K562 (cell line): Measurements from ENCODE around the gene EXOC4. TPM values are rescaled to one million over a fixed set of nuclear protein-coding genes. Genes with fewer than 3 reads are reported as not detected.

ENCODE experiments used
- GABPB2 ChIP-seq: fragments of 250-450 bp; sonication (Bioruptor Pico); conservative IDR thresholded peaks from 2 replicates; pipeline ENCODE4 v1.5.1; 2021; ENCODE audit warnings: mild to moderate bottlenecking
- KDM1A ChIP-seq, 2 experiments: fragments of 450-650 bp; IDR thresholded peaks; 2 replicates each; pipeline ENCODE4 v1.6.1; 2016; ENCODE audit warnings: mild to moderate bottlenecking in 2 of 2
- MEIS2 ChIP-seq: fragments of 450-650 bp; IDR thresholded peaks from 2 replicates; pipeline ENCODE4 v1.6.1; 2014; ENCODE audit warnings: mild to moderate bottlenecking; ENCODE audit not compliant: partially characterized antibody
- NEUROD1 ChIP-seq: fragments of 150-350 bp; IDR thresholded peaks from 2 replicates; pipeline ENCODE4 v1.6.1; 2014; ENCODE audit warnings: borderline replicate concordance, low read length, low read depth; ENCODE audit not compliant: partially characterized antibody
- NRF1 ChIP-seq, 2 experiments: fragments of 450-650 bp; IDR thresholded peaks in 1 of 2; conservative IDR thresholded peaks in 1 of 2; 2 replicates each; pipeline ENCODE4 v1.6.1; 2014; ENCODE audit warnings: mild to moderate bottlenecking in 2 of 2
- SIN3A ChIP-seq, 2 experiments: fragments of 150-350 bp in 1 of 2; IDR thresholded peaks; 2 replicates each; pipeline ENCODE4 v1.6.1; 2011 to 2016; ENCODE audit warnings: borderline replicate concordance in 2 of 2, low read depth in 2 of 2, low read length in 2 of 2, mild to moderate bottlenecking in 2 of 2, moderate library complexity in 2 of 2; ENCODE audit not compliant: control insufficient read depth in 1 of 2
- SRSF1 ChIP-seq: fragments of 200-400 bp; formaldehyde crosslinking; IDR thresholded peaks from 2 replicates; pipeline ENCODE4 v1.6.1; 2017; ENCODE audit warnings: mild to moderate bottlenecking, low read depth, low read length, moderate library complexity
- TOE1 ChIP-seq, 2 experiments: fragments of 450-650 bp in 1 of 2; sonication (generic) in 1 of 2; formaldehyde crosslinking in 1 of 2; IDR thresholded peaks; 2 replicates each; pipeline versions ENCODE4 v1.7.1 to v1.8.0; 2016 to 2022; ENCODE audit warnings: borderline replicate concordance in 2 of 2, mild to moderate bottlenecking in 2 of 2, antibody characterized with exemption in 1 of 2, inconsistent platforms in 1 of 2, low read depth in 1 of 2, missing genetic modification reagents in 1 of 2, moderate library complexity in 1 of 2
- ZNF384 ChIP-seq: IDR thresholded peaks from 2 replicates; pipeline ENCODE4 v1.6.1; 2012; ENCODE audit warnings: low read depth, low read length, improper control_type of control experiment
- polyA plus RNA-seq, 8 experiments: library from polyadenylated mRNA; depleted of rRNA in 4 of 8; stranded (reverse) in 5 of 8; unstranded in 3 of 8; fragments of >200 nt; fragmentation: Nextera tagmentation in 2 of 8; fragmentation: Illumina TruSeq in 1 of 8; extraction: Ambion mirVana in 2 of 8; extraction: Trizol in 1 of 8; gene quantifications; 2 replicates each; pipeline versions ENCODE4 v1.2.1 to v1.2.3, GENCODE V29; 2011 to 2014; ENCODE audit warnings: inconsistent platforms in 1 of 8, missing spikeins in 1 of 8
- total RNA-seq, 7 experiments: library from RNA; depleted of rRNA in 6 of 7; stranded (reverse); fragments of >200 nt in 6 of 7; fragmentation: Illumina TruSeq in 2 of 7; extraction: Trizol in 2 of 7; gene quantifications; 2 replicates each; pipeline versions ENCODE4 v1.2.1 to v1.2.3, GENCODE V29; 2011 to 2021; ENCODE audit warnings: low replicate concordance in 1 of 7
- TF ChIP-seq, protein P1 (sequence below): fragments of 250-450 bp; sonication (Bioruptor Pico); IDR thresholded peaks from 2 replicates; pipeline ENCODE4 v1.4.0; 2020; ENCODE audit warnings: mild to moderate bottlenecking, moderate library complexity, borderline replicate concordance
- TF ChIP-seq, protein P2 (sequence below): IDR thresholded peaks from 2 replicates; pipeline ENCODE4 v1.6.1; 2012; ENCODE audit warnings: low read depth, low read length, improper control_type of control experiment, borderline replicate concordance
- TF ChIP-seq, protein P3 (sequence below): fragments of 250-450 bp; sonication (Bioruptor Pico); IDR thresholded peaks from 2 replicates; pipeline ENCODE4 v1.4.0; 2020; ENCODE audit warnings: mild to moderate bottlenecking
- TF ChIP-seq, protein P4 (sequence below): fragments of 450-650 bp; IDR thresholded peaks from 2 replicates; pipeline ENCODE4 v1.6.1; 2016; ENCODE audit warnings: borderline replicate concordance
- TF ChIP-seq, protein P5 (sequence below): fragments of 250-450 bp; sonication (Bioruptor Pico); IDR thresholded peaks from 2 replicates; pipeline ENCODE4 v1.5.0; 2020; ENCODE audit warnings: mild to moderate bottlenecking, borderline replicate concordance

EXOC4 gene
- total and polyA plus RNA-seq, 9 of the 15 experiments (the other 6 are each of a cell fraction or from before 2014, with no cell fraction given), result 18.5 to 73.1 (median 46.6) TPM

DNA sequence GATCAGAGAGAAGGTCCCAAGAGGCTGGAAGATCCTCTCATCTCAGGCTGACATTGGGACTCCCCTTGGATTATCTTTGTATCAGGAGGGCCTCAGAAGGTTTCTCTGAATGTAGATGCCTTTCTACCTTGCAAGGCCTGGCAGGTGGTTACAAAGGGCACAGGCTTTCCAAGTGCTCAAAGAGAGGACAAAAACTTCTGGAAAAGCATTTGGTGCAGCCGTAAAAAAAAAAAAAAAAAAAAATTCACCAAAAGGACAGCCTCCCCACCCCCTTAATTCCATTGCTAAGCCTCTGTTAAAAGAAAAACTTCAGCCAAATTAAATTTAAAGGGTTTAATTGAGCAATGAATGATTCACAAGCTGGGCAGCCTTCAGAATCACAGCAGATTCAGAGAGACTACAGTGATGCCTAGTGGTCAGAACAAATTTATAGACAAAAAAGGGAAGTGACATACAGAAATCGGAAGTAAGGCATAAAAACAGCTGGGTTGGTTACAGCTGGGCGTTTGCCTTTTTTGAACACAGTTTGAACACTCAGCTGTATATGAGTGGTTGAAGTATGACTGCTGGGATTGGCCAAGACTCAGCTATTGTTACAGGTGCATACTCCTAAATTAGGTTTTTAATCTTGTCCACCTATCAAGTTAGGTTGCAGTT is 831.7 kb downstream of the EXOC4 start (continued):
- TF ChIP-seq, protein P1, sequence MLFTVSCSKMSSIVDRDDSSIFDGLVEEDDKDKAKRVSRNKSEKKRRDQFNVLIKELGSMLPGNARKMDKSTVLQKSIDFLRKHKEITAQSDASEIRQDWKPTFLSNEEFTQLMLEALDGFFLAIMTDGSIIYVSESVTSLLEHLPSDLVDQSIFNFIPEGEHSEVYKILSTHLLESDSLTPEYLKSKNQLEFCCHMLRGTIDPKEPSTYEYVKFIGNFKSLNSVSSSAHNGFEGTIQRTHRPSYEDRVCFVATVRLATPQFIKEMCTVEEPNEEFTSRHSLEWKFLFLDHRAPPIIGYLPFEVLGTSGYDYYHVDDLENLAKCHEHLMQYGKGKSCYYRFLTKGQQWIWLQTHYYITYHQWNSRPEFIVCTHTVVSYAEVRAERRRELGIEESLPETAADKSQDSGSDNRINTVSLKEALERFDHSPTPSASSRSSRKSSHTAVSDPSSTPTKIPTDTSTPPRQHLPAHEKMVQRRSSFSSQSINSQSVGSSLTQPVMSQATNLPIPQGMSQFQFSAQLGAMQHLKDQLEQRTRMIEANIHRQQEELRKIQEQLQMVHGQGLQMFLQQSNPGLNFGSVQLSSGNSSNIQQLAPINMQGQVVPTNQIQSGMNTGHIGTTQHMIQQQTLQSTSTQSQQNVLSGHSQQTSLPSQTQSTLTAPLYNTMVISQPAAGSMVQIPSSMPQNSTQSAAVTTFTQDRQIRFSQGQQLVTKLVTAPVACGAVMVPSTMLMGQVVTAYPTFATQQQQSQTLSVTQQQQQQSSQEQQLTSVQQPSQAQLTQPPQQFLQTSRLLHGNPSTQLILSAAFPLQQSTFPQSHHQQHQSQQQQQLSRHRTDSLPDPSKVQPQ (CRISPR knock-in tag), result no peak
- TF ChIP-seq SIN3A (IDR thresholded peaks at IDR 0.05; ENCODE audit: borderline replicate concordance in 2 of 2, control insufficient read depth in 1 of 2, low read depth in 2 of 2, low read length in 2 of 2), result peak in 1 of 2 experiments; percentile 79; a peak in 1 of 4 replicates
- TF ChIP-seq MEIS2, result peak; percentile 26
- no peak for TF ChIP-seq SRSF1
- TF ChIP-seq, protein P2, sequence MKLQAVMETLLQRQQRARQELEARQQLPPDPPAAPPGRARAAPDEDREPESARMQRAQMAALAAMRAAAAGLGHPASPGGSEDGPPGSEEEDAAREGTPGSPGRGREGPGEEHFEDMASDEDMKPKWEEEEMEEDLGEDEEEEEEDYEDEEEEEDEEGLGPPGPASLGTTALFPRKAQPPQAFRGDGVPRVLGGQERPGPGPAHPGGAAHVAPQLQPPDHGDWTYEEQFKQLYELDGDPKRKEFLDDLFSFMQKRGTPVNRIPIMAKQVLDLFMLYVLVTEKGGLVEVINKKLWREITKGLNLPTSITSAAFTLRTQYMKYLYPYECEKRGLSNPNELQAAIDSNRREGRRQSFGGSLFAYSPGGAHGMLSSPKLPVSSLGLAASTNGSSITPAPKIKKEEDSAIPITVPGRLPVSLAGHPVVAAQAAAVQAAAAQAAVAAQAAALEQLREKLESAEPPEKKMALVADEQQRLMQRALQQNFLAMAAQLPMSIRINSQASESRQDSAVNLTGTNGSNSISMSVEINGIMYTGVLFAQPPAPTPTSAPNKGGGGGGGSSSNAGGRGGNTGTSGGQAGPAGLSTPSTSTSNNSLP, result peak; percentile 62; the same call in 1 of the 2 replicates
- no peak; a peak in 1 of 4 replicates for TF ChIP-seq NRF1 (conservative IDR thresholded peaks at IDR 0.05 in 1 of 2, IDR thresholded peaks at IDR 0.05 in 1 of 2)
- TF ChIP-seq TOE1 (IDR thresholded peaks at IDR 0.05; ENCODE audit: borderline replicate concordance), result no peak
- no peak for TF ChIP-seq TOE1 (CRISPR knock-in tag; IDR thresholded peaks at IDR 0.05; ENCODE audit: borderline replicate concordance, low read depth)
- peak; percentile 14; the same call in 1 of the 2 replicates for TF ChIP-seq ZNF384
- TF ChIP-seq, protein P3, sequence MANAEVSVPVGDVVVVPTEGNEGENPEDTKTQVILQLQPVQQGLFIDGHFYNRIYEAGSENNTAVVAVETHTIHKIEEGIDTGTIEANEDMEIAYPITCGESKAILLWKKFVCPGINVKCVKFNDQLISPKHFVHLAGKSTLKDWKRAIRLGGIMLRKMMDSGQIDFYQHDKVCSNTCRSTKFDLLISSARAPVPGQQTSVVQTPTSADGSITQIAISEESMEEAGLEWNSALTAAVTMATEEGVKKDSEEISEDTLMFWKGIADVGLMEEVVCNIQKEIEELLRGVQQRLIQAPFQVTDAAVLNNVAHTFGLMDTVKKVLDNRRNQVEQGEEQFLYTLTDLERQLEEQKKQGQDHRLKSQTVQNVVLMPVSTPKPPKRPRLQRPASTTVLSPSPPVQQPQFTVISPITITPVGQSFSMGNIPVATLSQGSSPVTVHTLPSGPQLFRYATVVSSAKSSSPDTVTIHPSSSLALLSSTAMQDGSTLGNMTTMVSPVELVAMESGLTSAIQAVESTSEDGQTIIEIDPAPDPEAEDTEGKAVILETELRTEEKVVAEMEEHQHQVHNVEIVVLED (CRISPR knock-in tag), result 0 out of 2 replicates have a peak, but pooled peaks have one; percentile 0
- TF ChIP-seq, protein P4, sequence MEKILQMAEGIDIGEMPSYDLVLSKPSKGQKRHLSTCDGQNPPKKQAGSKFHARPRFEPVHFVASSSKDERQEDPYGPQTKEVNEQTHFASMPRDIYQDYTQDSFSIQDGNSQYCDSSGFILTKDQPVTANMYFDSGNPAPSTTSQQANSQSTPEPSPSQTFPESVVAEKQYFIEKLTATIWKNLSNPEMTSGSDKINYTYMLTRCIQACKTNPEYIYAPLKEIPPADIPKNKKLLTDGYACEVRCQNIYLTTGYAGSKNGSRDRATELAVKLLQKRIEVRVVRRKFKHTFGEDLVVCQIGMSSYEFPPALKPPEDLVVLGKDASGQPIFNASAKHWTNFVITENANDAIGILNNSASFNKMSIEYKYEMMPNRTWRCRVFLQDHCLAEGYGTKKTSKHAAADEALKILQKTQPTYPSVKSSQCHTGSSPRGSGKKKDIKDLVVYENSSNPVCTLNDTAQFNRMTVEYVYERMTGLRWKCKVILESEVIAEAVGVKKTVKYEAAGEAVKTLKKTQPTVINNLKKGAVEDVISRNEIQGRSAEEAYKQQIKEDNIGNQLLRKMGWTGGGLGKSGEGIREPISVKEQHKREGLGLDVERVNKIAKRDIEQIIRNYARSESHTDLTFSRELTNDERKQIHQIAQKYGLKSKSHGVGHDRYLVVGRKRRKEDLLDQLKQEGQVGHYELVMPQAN, result no peak
- no peak for TF ChIP-seq GABPB2 (CRISPR knock-in tag)
- TF ChIP-seq, protein P5, sequence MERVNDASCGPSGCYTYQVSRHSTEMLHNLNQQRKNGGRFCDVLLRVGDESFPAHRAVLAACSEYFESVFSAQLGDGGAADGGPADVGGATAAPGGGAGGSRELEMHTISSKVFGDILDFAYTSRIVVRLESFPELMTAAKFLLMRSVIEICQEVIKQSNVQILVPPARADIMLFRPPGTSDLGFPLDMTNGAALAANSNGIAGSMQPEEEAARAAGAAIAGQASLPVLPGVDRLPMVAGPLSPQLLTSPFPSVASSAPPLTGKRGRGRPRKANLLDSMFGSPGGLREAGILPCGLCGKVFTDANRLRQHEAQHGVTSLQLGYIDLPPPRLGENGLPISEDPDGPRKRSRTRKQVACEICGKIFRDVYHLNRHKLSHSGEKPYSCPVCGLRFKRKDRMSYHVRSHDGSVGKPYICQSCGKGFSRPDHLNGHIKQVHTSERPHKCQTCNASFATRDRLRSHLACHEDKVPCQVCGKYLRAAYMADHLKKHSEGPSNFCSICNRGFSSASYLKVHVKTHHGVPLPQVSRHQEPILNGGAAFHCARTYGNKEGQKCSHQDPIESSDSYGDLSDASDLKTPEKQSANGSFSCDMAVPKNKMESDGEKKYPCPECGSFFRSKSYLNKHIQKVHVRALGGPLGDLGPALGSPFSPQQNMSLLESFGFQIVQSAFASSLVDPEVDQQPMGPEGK (CRISPR knock-in tag), result no peak
- TF ChIP-seq KDM1A (IDR thresholded peaks at IDR 0.05), result peak in 1 of 2 experiments; percentile 32; a peak in 1 of 4 replicates
- TF ChIP-seq NEUROD1, result no peak
